IMR-90 (cell line): Measurements from ENCODE around the gene RPS6KA4. TPM values are rescaled to one million over a fixed set of nuclear protein-coding genes. Genes with fewer than 3 reads are reported as not detected.

Experiments used
- ATAC-seq: fragments of 200-7000 bp; cut with Tn5 transposase; 2 replicates; pipeline ENCODE4 v1.9.1; 2020; ENCODE audit warnings: low read depth, mild to moderate bottlenecking, moderate library complexity
- BruUV-seq: library from RNA; stranded (reverse); fragments of 400-500 nt; replicated peaks from 2 replicates; lab custom pipeline; 2021; lab: Mats Ljungman, UMichigan
- CTCF ChIA-PET: fragments of 300-600 bp; formaldehyde crosslinking; extraction: SDS; loops from one replicate; lab custom pipeline; 2021; ENCODE audit warnings: antibody characterized with exemption; lab: Yijun Ruan, JAX
- POLR2A ChIA-PET: fragments of 300-600 bp; sonication (Branson Sonifier 250); formaldehyde crosslinking; loops from one replicate; lab custom pipeline; 2022; ENCODE audit warnings: antibody characterized with exemption; ENCODE audit not compliant: unreplicated experiment; lab: Charles Lee
- DNase-seq: peaks from one replicate; pipeline ENCODE4 v3.0.0; 2013
- H2AFZ ChIP-seq: replicated peaks from 2 replicates; pipeline ENCODE3; 2013; ENCODE audit warnings: low read length, mild to moderate bottlenecking; ENCODE audit not compliant: poor library complexity
- H2AK5ac ChIP-seq: 2 replicates; pipeline ENCODE4 v1.6.1; 2013; ENCODE audit warnings: low read depth, low read length, inconsistent platforms
- H2AK9ac ChIP-seq: replicated peaks from 2 replicates; pipeline ENCODE3; 2013; ENCODE audit warnings: mild to moderate bottlenecking, low read depth, low read length, moderate library complexity; ENCODE audit not compliant: poor library complexity
- H2BK120ac ChIP-seq: 2 replicates; pipeline ENCODE4 v1.6.1; 2013; ENCODE audit warnings: low read depth, low read length, inconsistent platforms
- H2BK15ac ChIP-seq: 3 replicates; pipeline ENCODE4 v1.6.1; 2013; ENCODE audit warnings: low read depth, low read length, inconsistent platforms
- H2BK20ac ChIP-seq: 2 replicates; pipeline ENCODE4 v1.6.1; 2013; ENCODE audit warnings: low read depth, mild to moderate bottlenecking, inconsistent platforms, low read length, moderate library complexity
- H2BK5ac ChIP-seq: 2 replicates; pipeline ENCODE4 v1.6.1; 2013; ENCODE audit warnings: mild to moderate bottlenecking, low read depth, low read length, inconsistent platforms; ENCODE audit not compliant: poor library complexity, severe bottlenecking
- H3K14ac ChIP-seq: replicated peaks from 2 replicates; pipeline ENCODE4 v1.6.1; 2013; ENCODE audit warnings: low read depth, low read length, inconsistent platforms
- H3K18ac ChIP-seq: 2 replicates; pipeline ENCODE4 v1.6.1; 2013; ENCODE audit warnings: low read depth, low read length, control low read depth
- H3K23ac ChIP-seq: 2 replicates; pipeline ENCODE4 v1.6.1; 2013; ENCODE audit warnings: low read depth, low read length, inconsistent platforms
- H3K27ac ChIP-seq: 2 replicates; pipeline ENCODE4 v1.5.1; 2013; ENCODE audit warnings: mild to moderate bottlenecking, control low read depth, low read length; ENCODE audit not compliant: insufficient read depth
- H3K27me3 ChIP-seq: 2 replicates; pipeline ENCODE4 v1.6.1; 2013; ENCODE audit warnings: low read length; ENCODE audit not compliant: control insufficient read depth, insufficient read depth
- H3K36me3 ChIP-seq: 2 replicates; pipeline ENCODE4 v1.6.1; 2013; ENCODE audit warnings: low read length, mixed read lengths; ENCODE audit not compliant: control insufficient read depth, insufficient read depth
- H3K4ac ChIP-seq: 2 replicates; pipeline ENCODE4 v1.6.1; 2013; ENCODE audit warnings: low read depth, low read length, inconsistent platforms
- H3K4me1 ChIP-seq: 2 replicates; pipeline ENCODE4 v1.6.1; 2013; ENCODE audit warnings: low read length, mixed read lengths; ENCODE audit not compliant: control insufficient read depth, insufficient read depth
- H3K4me2 ChIP-seq: 2 replicates; pipeline ENCODE4 v1.6.1; 2013; ENCODE audit warnings: low read depth, mild to moderate bottlenecking, control low read depth, low read length, moderate library complexity
- H3K4me3 ChIP-seq: 2 replicates; pipeline ENCODE4 v1.5.1; 2013; ENCODE audit warnings: low read depth, mild to moderate bottlenecking, control low read depth, low read length, moderate library complexity; ENCODE audit not compliant: insufficient read depth
- H3K56ac ChIP-seq: 2 replicates; pipeline ENCODE4 v1.6.1; 2013; ENCODE audit warnings: low read length, inconsistent platforms; ENCODE audit not compliant: insufficient read depth; ENCODE audit errors: extremely low read depth
- H3K79me1 ChIP-seq, 2 experiments: 2 replicates each; pipeline ENCODE4 v1.6.1; 2013; ENCODE audit warnings: low read length in 2 of 2, inconsistent platforms in 1 of 2, low read depth in 1 of 2
- H3K9ac ChIP-seq: 2 replicates; pipeline ENCODE4 v1.6.1; 2013; ENCODE audit warnings: low read depth, low read length, control low read depth
- H3K9me1 ChIP-seq: 2 replicates; pipeline ENCODE4 v1.6.1; 2013; ENCODE audit warnings: low read length, inconsistent platforms; ENCODE audit not compliant: insufficient read depth
- H3K9me3 ChIP-seq: 2 replicates; pipeline ENCODE4 v1.6.1; 2013; ENCODE audit warnings: low read length; ENCODE audit not compliant: control insufficient read depth, insufficient read depth
- H4K20me1 ChIP-seq: 2 replicates; pipeline ENCODE4 v1.6.1; 2013; ENCODE audit warnings: low read length, inconsistent platforms; ENCODE audit not compliant: insufficient read depth
- H4K5ac ChIP-seq: 2 replicates; pipeline ENCODE4 v1.6.1; 2013; ENCODE audit warnings: mild to moderate bottlenecking, low read depth, low read length, control low read depth
- H4K8ac ChIP-seq, 2 experiments: 2 replicates each; pipeline ENCODE4 v1.6.1; 2013; ENCODE audit warnings: low read depth in 2 of 2, low read length in 2 of 2, control low read depth in 1 of 2, inconsistent platforms in 1 of 2
- H4K91ac ChIP-seq: 2 replicates; pipeline ENCODE4 v1.6.1; 2013; ENCODE audit warnings: low read depth, low read length, inconsistent platforms; ENCODE audit not compliant: insufficient read depth
- BHLHE40 ChIP-seq: fragments of 150-350 bp; IDR thresholded peaks from 2 replicates; pipeline ENCODE4 v1.6.1; 2016; ENCODE audit warnings: mild to moderate bottlenecking, low read depth, low read length
- CEBPB ChIP-seq: IDR thresholded peaks from 2 replicates; pipeline ENCODE4 v1.6.1; 2012; ENCODE audit warnings: low read depth, low read length, improper control_type of control experiment
- MAZ ChIP-seq: IDR thresholded peaks from 2 replicates; pipeline ENCODE4 v1.6.1; 2012; ENCODE audit warnings: low read depth, mild to moderate bottlenecking, low read length, improper control_type of control experiment, moderate library complexity, borderline replicate concordance
- NFE2L2 ChIP-seq: fragments of 150-350 bp; IDR thresholded peaks from 2 replicates; pipeline ENCODE4 v1.6.1; 2016; ENCODE audit warnings: low read depth, mild to moderate bottlenecking, low read length
- WGBS, 2 experiments: methylation state at CpG; one replicate each; pipeline versions ENCODE4 v1.1.5 to v1.1.7; 2013; ENCODE audit warnings: missing lambda C conversion rate in 2 of 2; ENCODE audit not compliant: insufficient read length in 1 of 2; ENCODE audit errors: extremely low coverage in 2 of 2; 5-methylcytosine and 5-hydroxymethylcytosine counted together
- dilution Hi-C: fragments of 300-500 bp; cut with HindIII; formaldehyde crosslinking; loops from one replicate; pipeline ENCODE4 v1.14.3; 2018; ENCODE audit warnings: low sequenced_read_pairs; ENCODE audit not compliant: unreplicated experiment
- in situ Hi-C: fragments of 300-500 bp; cut with MboI; formaldehyde crosslinking; loops from 3 replicates; pipeline ENCODE4 v1.14.3; 2019; ENCODE audit warnings: low sequenced_read_pairs, inconsistent platforms, mixed read lengths
- intact Hi-C: fragments of 100-400 bp; cut with micrococcal nuclease; formaldehyde crosslinking; loops from 2 replicates; pipeline ENCODE4 v1.10.0; 2022
- polyA plus RNA-seq, 3 experiments: library from polyadenylated mRNA; depleted of rRNA; stranded (reverse); fragments of >200 nt; gene quantifications; 2 replicates each; pipeline ENCODE4 v1.2.3, GENCODE V29; 2012; ENCODE audit warnings: low replicate concordance in 1 of 3
- total RNA-seq: library from RNA; depleted of rRNA; stranded (reverse); fragments of >200 nt; gene quantifications from 2 replicates; pipeline ENCODE4 v1.2.3, GENCODE V29; 2012

Gene RPS6KA4
- total and polyA plus RNA-seq, 2 of the 4 experiments (the other 2 are of a cell fraction), result 38.8 to 52.9 TPM

GRCh38 chr11:64359712-64360445 lies 917 bp downstream of the RPS6KA4 start (continued):
- TF ChIP-seq MAZ (no peak), NFE2L2 (no peak)

- no peaks in the 10 kb centered on the region for H3K9me3 ChIP-seq
- intact Hi-C loops (no loop called here), dilution Hi-C loops (no loop called here), in situ Hi-C loops (no loop called here)
- peaks cover 21% of the 10 kb centered on the region for H3K4me1 ChIP-seq
- H2BK20ac ChIP-seq, result no peak overlapping the region
- no peak overlapping the region for H3K56ac ChIP-seq
- no peaks in the 10 kb centered on the region for H4K20me1 ChIP-seq
- no peak overlapping the region for H3K14ac ChIP-seq
- no peak overlapping the region for H3K4me2 ChIP-seq
- no peak overlapping the region for H3K4ac ChIP-seq
- ChIA-PET POLR2A (no interaction called here), CTCF (no interaction called here)
- 100% methylated on average over 2 of the region's 13 CpGs; no CpG with 5 or more reads in 1 of the 2 experiments for WGBS, 2 experiments
- no peak for ATAC-seq
- H4K8ac ChIP-seq, result no peak overlapping the region
- no peak overlapping the region for H2BK5ac ChIP-seq
- no peak overlapping the region for H4K91ac ChIP-seq
- BruUV-seq, result no TSS peak
- H4K5ac ChIP-seq, result no peak overlapping the region
- H2BK15ac ChIP-seq, result no peak overlapping the region
- no peak overlapping the region for H2AFZ ChIP-seq
- H3K79me1 ChIP-seq, result peaks cover 6 to 69% of the 10 kb centered on the region in 2 experiments
- peak overlapping the region; percentile 76 for H2AK9ac ChIP-seq
- DNase-seq, result no peak
- no peak overlapping the region for H2BK120ac ChIP-seq
- peaks cover 14% of the 10 kb centered on the region for H3K9me1 ChIP-seq
- H3K27me3 ChIP-seq, result no peaks in the 10 kb centered on the region
- TF ChIP-seq CEBPB (no peak), BHLHE40 (no peak)
- no peak overlapping the region for H3K18ac ChIP-seq
- no peak overlapping the region for H3K9ac ChIP-seq
- no peak overlapping the region for H3K4me3 ChIP-seq
- H2AK5ac ChIP-seq, result no peak overlapping the region
- H3K23ac ChIP-seq, result no peak overlapping the region
- no peak overlapping the region for H3K27ac ChIP-seq
- H3K36me3 ChIP-seq, result peaks cover 32% of the 10 kb centered on the region
These were observed 1.5 kb downstream of the RPS6KA4 start for GRCh38 chr11:64360448-64360921.
